Activated T-cell treated with anti-CD3 and anti-CD28 coated beads, Interleukin-2, amount 50 U/mL, for 72 hours (primary cell): Measurements from ENCODE around the gene ZFAND3. TPM values are rescaled to one million over a fixed set of nuclear protein-coding genes. Genes with fewer than 3 reads are reported as not detected.
"Not testable (repeated sequence)": the region's sequence is repeated elsewhere in the genome, so short reads cannot be mapped to it uniquely, and the experiment has no call there.

Experiments
- ATAC-seq, 2 donors: fragments of 150-1000 bp; cut with Tn5 transposase; replicated peaks in 1 of 2; 2 replicates each; pipeline ENCODE4 v1.10.0; 2021; ENCODE audit warnings: moderate library complexity in 2 of 2, mild to moderate bottlenecking in 1 of 2
- DNase-seq, 2 donors: peaks; one replicate each; pipeline ENCODE4 v3.0.0; 2021 to 2022; ENCODE audit warnings: mixed read lengths in 1 of 2
- H3K27ac Mint-ChIP-seq: one replicate; pipeline ENCODE4 v1.8.0; 2022; ENCODE audit warnings: mild to moderate bottlenecking, moderate library complexity, mixed read lengths
- H3K27me3 Mint-ChIP-seq: one replicate; pipeline ENCODE4 v1.8.0; 2022; ENCODE audit warnings: low read depth, mixed read lengths
- H3K36me3 Mint-ChIP-seq, 2 donors: one replicate each; pipeline ENCODE4 v1.8.0; 2022; ENCODE audit warnings: mixed read lengths in 2 of 2, mild to moderate bottlenecking in 1 of 2; ENCODE audit not compliant: insufficient read depth in 2 of 2
- H3K4me1 Mint-ChIP-seq: one replicate; pipeline ENCODE4 v1.8.0; 2022; ENCODE audit warnings: low read depth, mixed read lengths
- H3K4me3 Mint-ChIP-seq, 2 donors: one replicate each; pipeline ENCODE4 v1.8.0; 2022; ENCODE audit warnings: mild to moderate bottlenecking in 2 of 2, mixed read lengths in 2 of 2, moderate library complexity in 2 of 2
- H3K9me3 Mint-ChIP-seq, 2 donors: one replicate each; pipeline ENCODE4 v1.8.0; 2022; ENCODE audit warnings: mixed read lengths in 2 of 2
- total RNA-seq, 2 donors: library from RNA; stranded (reverse); gene quantifications; one replicate each; pipeline ENCODE4 v1.2.3, GENCODE V29; 2022

The ZFAND3 gene
- total RNA-seq, 2 donors from 2014 or later = 93.9 to 114 TPM

DNA sequence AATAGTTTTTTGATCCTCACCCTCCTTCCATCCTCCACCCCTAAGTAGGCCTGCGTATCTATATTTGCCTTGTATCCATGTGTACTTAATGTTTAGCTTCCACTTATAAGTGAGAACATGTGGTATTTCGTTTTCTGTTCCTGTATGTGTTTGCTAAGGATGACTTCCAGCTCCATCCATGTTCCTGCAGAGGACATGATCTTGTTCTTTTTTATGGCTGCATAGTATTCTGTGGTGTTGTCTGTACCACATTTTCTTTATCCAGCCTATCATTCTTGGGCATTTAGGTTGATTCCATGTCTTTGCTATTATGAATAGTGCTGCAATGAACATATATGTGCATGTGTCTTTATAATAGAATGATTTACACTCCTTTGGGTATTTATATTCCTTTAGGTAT is 129.1 kb downstream of the ZFAND3 start:
- not testable (repeated sequence) for ATAC-seq, H3K36me3 Mint-ChIP-seq, H3K4me3 Mint-ChIP-seq, H3K9me3 Mint-ChIP-seq, DNase-seq, H3K27me3 Mint-ChIP-seq, H3K27ac Mint-ChIP-seq
- H3K4me1 Mint-ChIP-seq = peaks cover 65% of the 10 kb centered on the region

DNA sequence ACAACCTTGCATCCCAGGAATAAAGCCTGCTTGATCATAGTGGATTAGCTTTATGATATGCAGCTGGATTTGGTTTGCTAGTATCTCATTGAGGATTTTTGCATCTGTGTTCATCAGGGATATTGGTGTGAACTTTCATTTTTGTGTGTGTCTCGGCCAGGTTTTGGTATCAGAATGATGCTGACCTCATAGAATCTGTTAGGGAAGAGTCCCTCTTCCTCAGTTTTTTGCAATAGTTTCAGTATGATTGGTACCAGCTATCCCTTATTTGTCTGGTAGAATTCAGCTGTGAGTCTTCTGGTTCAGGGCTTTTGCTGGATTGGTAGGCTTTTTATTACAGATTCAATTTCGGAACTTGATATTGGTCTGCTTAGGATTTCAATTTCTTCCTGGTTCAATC is 132.5 kb downstream of the ZFAND3 start:
- Mint-ChIP-seq H3K27me3 (no peaks in the 10 kb centered on the region), H3K36me3 (no peaks in the 10 kb centered on the region), H3K4me1 (peaks cover 41% of the 10 kb centered on the region), H3K27ac (no peak overlapping the region), H3K9me3 (peaks cover 0 to 3% of the 10 kb centered on the region in 2 donors), H3K4me3 (peak overlapping the region in 1 of 2 donors; percentile 38)
- no peak for DNase-seq
- ATAC-seq = no peak

DNA sequence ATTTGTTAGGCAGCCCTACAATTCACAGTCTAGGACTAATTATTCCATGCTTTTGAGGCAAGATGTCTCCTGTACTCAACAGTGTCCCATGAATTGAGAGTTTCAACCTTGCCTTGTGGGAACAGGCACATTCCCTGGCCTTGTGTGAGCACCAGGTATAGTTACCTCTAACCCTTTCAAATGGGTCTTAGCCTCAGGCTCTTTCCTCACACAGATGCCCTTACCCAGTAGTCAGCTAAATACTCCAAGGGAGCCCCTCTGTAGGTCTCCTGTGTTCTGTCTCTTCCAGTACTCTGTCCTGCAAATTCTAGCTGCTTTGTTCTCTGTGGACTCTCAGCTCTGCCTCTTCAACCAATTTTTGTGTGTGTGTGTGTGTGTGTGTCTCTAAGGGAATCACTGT is 135.3 kb downstream of the ZFAND3 start:
- Mint-ChIP-seq H3K36me3 (no peaks in the 10 kb centered on the region), H3K27ac (no peak overlapping the region), H3K9me3 (no peaks in the 10 kb centered on the region), H3K4me3 (no peak overlapping the region), H3K27me3 (no peaks in the 10 kb centered on the region), H3K4me1 (peaks cover 26% of the 10 kb centered on the region)
- ATAC-seq = no peak
- no peak for DNase-seq

DNA sequence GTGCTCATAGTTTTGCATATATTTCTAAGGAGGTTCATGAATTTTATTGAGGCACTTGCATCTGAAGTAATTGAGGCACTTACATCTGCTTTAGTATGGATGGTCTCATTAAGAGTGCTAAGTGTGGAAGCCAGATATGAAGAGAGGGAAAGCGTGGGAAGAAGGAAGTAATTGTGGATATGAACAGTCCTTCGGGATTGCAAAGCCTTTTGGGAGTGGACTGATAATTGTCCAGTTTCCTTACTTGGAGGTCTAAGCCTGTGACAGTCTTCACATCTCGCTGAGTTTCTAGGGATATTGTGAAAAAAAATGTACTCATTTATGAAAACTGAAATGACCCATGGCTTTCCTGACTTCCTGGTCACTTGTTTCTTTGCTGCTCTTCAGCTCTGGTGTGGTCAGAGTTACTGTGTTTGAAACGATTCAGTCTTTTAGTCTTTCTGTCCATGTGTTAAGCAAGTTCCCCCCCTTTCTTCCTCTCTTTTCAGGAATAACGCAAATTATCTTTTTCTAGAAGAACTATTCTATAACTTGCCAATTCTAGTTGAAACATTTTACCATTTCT is 137.3 kb downstream of the ZFAND3 start:
- ATAC-seq (no peak), DNase-seq (no peak)
- no peaks in the 10 kb centered on the region for H3K27me3 Mint-ChIP-seq
- H3K4me1 Mint-ChIP-seq = peaks cover 13% of the 10 kb centered on the region
- H3K27ac Mint-ChIP-seq = peak overlapping the region; percentile 29
- H3K9me3 Mint-ChIP-seq = no peaks in the 10 kb centered on the region
- H3K36me3 Mint-ChIP-seq = no peaks in the 10 kb centered on the region
- no peak overlapping the region for H3K4me3 Mint-ChIP-seq

DNA sequence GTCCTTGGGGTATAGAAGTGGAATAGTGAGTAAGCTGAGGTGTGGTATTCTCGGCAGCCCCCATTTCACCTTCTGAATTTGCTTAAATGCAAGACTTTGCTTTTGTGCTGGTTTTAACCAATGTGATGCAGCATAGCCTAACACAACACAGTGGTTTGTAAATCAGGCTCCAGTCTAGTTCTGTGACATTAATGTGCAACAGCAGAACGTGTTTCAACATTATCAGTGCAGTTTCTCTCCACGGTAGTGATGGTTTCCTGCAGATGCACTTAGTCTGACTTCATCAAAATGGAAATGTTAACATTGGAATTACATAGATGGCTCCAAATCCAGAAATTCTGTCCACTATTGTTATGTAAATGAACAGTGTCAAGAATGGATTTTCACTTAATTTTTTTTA is 139.5 kb downstream of the ZFAND3 start:
- no peak for DNase-seq

DNA sequence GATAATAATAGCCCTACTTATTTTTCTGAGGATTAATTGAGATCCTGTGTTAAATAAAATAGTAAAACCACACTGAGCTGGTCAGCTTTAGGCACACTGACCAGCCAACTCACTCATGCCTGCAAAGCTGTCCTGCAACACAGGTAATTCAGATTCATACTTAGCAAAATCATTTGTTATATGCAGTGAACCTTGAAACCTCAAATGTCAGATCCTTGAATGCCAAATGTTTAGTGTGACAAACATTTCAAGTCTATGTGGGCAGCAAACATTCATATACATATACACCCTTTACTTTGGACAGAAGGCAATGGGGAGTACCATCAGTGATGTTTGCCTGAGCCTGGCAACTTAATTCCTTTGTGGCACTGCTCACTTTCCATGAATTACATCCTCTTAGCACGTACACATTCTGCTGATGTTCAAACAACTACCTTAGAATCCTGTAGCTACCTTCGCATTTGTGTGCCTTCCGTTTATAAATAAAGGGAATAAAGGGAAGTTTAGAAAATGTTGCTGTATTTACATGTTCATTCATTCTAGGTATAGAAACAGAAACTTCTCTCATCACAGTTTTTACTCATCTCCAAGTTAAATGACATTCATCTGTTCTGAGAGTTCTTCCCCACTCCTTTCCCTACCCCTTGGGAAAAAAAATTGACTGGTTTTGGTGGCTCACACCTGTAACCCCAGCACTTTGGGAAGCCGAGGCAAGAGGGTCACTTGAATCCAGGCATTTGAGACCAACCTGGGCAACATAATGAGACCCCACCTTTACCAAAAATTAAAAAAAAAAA is 140.8 kb downstream of the ZFAND3 start:
- ATAC-seq = peak; percentile 17 to 27
- H3K27me3 Mint-ChIP-seq = no peaks in the 10 kb centered on the region
- no peak overlapping the region for H3K27ac Mint-ChIP-seq
- H3K36me3 Mint-ChIP-seq = peaks cover 4 to 5% of the 10 kb centered on the region in 2 donors
- H3K4me3 Mint-ChIP-seq = no peak overlapping the region
- peaks cover 14% of the 10 kb centered on the region for H3K4me1 Mint-ChIP-seq
- peaks cover 0 to 3% of the 10 kb centered on the region in 2 donors for H3K9me3 Mint-ChIP-seq
- DNase-seq = no peak

More for the DNA sequence above, 139.5 kb downstream of the ZFAND3 start:
- peaks cover 14% of the 10 kb centered on the region for H3K4me1 Mint-ChIP-seq
- no peak for ATAC-seq
- H3K9me3 Mint-ChIP-seq = peaks cover 0 to 3% of the 10 kb centered on the region in 2 donors
- no peak overlapping the region for H3K4me3 Mint-ChIP-seq
- H3K27me3 Mint-ChIP-seq = no peaks in the 10 kb centered on the region
- peaks cover 2 to 5% of the 10 kb centered on the region in 2 donors for H3K36me3 Mint-ChIP-seq
- H3K27ac Mint-ChIP-seq = no peak overlapping the region

DNA sequence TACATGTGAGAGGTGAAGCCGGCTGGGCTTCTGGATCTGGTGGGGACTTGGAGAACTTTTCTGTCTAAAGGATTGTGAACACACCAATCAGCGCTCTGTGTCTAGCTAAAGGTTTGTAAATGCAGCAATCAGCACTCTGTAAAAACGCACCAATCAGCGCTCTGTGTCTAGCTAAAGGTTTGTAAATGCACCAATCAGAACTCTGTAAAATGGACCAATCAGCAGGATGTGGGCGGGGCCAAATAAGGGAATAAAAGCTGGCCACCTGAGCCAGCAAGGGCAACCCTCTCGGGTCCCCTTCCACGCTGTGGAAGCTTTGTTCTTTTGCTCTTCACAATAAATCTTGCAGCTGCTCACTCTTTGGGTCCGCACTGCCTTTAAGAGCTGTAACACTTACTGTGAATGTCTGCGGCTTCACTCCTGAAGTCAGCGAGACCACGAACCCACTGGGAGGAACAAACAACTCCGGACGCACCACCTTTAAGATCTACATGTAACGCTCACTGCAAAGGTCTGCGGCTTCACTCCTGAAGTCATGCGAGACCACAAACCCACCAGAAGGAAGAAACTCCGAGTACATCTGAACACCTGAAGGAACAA is 143.1 kb downstream of the ZFAND3 start:
- H3K4me3 Mint-ChIP-seq = peak overlapping the region; percentile 1 to 4
- peaks cover 23% of the 10 kb centered on the region for H3K4me1 Mint-ChIP-seq
- not testable (repeated sequence) for H3K9me3 Mint-ChIP-seq, H3K36me3 Mint-ChIP-seq, ATAC-seq, H3K27me3 Mint-ChIP-seq
- DNase-seq = peak in 1 of 2 donors; percentile 28
- H3K27ac Mint-ChIP-seq = peak overlapping the region; percentile 45

DNA sequence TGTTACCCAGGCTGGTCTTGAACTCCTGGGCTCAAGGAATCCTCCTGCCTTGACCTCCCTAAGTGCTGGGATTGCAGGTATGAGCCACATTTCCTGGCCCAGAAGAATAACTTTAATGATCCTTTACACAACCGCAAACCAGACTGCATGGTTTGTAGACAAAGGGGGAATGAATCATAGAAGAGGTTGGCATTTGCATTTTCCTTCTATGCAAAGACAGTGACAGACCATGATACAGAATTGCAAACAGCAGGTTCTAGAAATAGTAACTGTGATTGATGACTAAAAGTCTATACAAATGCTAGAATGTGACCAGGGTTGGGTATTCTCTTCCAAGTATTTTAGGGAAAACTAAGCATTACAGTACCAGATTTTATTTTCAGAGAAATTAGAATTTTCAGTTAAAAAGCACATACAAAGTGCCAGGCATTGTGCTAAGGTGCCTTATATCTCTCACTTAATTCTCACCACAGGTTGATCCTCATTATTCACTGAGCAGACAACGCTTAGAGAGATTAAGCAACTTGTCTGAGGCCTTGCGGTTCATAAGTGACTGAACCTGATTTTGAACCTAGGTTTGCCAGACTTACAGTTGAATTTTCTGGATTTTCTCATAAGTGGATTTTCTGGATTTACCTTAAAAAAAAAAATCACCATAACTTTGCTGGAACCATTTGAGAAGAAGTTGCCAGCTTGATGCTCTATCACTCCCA is 146.6 kb downstream of the ZFAND3 start:
- Mint-ChIP-seq H3K27me3 (no peaks in the 10 kb centered on the region), H3K4me1 (peaks cover 36% of the 10 kb centered on the region), H3K36me3 (peaks cover 4 to 10% of the 10 kb centered on the region in 2 donors), H3K27ac (no peak overlapping the region), H3K4me3 (no peak overlapping the region), H3K9me3 (peaks cover 2 to 3% of the 10 kb centered on the region in 2 donors)
- peak; percentile 46 to 73 for ATAC-seq
- no peak for DNase-seq

DNA sequence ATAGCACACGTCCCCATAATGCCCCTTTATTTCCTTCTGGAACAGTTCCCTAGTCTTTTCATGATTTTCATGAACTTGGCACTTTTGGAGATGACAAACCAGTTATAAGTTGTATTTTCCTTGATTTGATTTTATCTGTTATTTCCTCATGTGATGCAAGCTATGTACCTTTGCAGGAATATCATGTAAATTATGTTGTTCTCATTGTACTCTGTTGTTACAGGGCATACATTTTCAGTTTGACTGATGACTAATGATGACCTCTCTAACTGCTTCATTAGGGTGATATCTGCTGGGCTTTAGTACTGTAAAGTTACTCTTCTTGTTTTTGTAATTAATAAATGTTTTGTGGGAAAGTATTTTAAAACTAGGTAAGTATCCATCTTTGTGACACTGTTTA is 147.3 kb downstream of the ZFAND3 start:
- Mint-ChIP-seq H3K9me3 (peaks cover 2 to 3% of the 10 kb centered on the region in 2 donors), H3K4me3 (no peak overlapping the region), H3K36me3 (peaks cover 4 to 10% of the 10 kb centered on the region in 2 donors), H3K27ac (no peak overlapping the region), H3K4me1 (peaks cover 36% of the 10 kb centered on the region), H3K27me3 (no peaks in the 10 kb centered on the region)
- DNase-seq (no peak), ATAC-seq (no peak)

DNA sequence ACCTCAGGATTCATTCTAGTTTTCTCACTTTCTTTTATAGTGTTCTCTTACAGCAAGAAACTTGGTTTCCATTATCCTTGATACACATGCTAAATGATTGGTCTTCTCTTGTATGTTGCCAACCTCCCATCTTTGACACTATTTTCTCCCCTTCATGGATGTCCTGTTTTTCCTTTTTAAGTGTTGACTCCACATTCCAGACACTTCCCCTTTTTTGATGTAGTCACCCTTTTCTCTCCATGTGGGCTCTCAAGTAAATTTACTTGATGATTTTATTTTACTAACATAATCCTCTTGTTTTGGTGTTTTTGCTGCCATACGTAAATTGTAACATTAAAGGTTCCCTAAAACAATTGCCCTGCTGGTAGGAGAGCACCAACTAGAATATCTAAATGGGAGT is 148.1 kb downstream of the ZFAND3 start:
- H3K27ac Mint-ChIP-seq = no peak overlapping the region
- H3K4me1 Mint-ChIP-seq = peaks cover 33% of the 10 kb centered on the region
- H3K9me3 Mint-ChIP-seq = peaks cover 0 to 2% of the 10 kb centered on the region in 2 donors
- ATAC-seq = no peak
- no peaks in the 10 kb centered on the region for H3K27me3 Mint-ChIP-seq
- no peak overlapping the region for H3K4me3 Mint-ChIP-seq
- H3K36me3 Mint-ChIP-seq = peaks cover 1 to 8% of the 10 kb centered on the region in 2 donors
- no peak for DNase-seq

DNA sequence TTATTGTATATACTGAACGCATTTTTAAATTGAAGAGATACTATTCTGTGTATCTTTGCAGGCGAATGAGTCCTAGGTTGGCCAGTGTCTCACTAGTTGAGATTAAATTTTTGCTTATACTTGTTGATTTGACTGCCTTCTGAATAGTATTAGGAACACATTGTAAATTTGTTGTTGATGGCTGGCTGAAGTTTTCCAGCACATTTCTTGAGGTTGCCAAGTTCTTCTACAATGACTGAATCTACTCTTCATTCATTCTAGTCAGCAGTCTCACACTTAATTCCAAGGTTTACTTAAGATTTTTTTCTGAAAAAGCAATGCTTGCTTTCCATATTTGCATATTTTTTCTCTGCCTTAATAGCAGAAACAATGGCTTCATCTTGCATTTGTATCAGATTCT is 151.7 kb downstream of the ZFAND3 start:
- DNase-seq (no peak), ATAC-seq (no peak)
- H3K27me3 Mint-ChIP-seq = no peaks in the 10 kb centered on the region
- no peak overlapping the region for H3K4me3 Mint-ChIP-seq
- no peak overlapping the region for H3K27ac Mint-ChIP-seq
- peaks cover 30% of the 10 kb centered on the region for H3K4me1 Mint-ChIP-seq
- peaks cover 9 to 32% of the 10 kb centered on the region in 2 donors for H3K36me3 Mint-ChIP-seq
- peaks cover 0 to 2% of the 10 kb centered on the region in 2 donors for H3K9me3 Mint-ChIP-seq

DNA sequence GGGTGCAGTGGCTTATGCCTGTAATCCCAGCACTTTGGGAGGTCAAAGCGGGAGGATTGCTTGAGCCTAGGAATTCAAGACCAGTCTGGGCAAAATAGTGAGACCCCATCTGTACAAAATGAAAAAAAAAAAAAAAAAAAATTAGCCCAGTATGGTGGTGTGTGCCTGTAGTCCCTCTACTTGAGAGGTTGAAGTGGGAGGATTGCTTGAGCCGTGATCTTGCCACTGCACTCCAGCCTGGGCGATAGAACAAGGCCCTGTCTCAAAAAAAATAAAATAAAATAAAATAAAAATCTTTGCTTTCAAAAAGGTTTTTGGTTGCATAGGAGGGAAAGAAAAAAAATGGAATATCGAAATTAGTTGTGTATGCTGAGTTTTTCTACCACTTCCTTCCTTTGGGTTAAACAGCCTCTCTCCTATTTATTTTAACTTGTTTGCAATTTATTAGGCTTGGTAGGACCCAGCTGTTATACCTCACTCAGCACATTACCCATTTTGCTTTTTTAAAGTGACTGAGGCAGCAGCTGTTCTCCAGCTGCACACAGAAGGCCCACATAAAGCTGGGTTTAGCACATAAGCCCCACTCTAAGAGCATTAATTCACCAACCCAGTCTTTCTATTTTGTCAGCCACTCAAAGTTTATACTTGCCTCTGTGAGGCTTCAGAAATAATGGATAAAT is 152.3 kb downstream of the ZFAND3 start:
- no peaks in the 10 kb centered on the region for H3K27me3 Mint-ChIP-seq
- DNase-seq = no peak
- H3K27ac Mint-ChIP-seq = peak overlapping the region; percentile 75

More for the DNA sequence above, 152.3 kb downstream of the ZFAND3 start:
- Mint-ChIP-seq H3K4me1 (peaks cover 35% of the 10 kb centered on the region), H3K36me3 (peaks cover 11 to 32% of the 10 kb centered on the region in 2 donors), H3K9me3 (peaks cover 0 to 2% of the 10 kb centered on the region in 2 donors), H3K4me3 (no peak overlapping the region)
- ATAC-seq = no peak
